NT2/D1 (cell line): ENCODE results near the gene CDK5RAP2.

Experiments used
- SUZ12 ChIP-seq: IDR thresholded peaks from 2 replicates; pipeline ENCODE4 v1.6.1; 2011; ENCODE audit not compliant: insufficient read length, insufficient read depth; ENCODE audit errors: extremely low read depth
- YY1 ChIP-seq: IDR thresholded peaks from 2 replicates; pipeline ENCODE4 v1.6.1; 2011; ENCODE audit not compliant: insufficient read length, insufficient read depth
- ZNF274 ChIP-seq: IDR thresholded peaks from 2 replicates; pipeline ENCODE4 v1.6.1; 2011; ENCODE audit warnings: mild to moderate bottlenecking, low read depth, low read length

DNA sequence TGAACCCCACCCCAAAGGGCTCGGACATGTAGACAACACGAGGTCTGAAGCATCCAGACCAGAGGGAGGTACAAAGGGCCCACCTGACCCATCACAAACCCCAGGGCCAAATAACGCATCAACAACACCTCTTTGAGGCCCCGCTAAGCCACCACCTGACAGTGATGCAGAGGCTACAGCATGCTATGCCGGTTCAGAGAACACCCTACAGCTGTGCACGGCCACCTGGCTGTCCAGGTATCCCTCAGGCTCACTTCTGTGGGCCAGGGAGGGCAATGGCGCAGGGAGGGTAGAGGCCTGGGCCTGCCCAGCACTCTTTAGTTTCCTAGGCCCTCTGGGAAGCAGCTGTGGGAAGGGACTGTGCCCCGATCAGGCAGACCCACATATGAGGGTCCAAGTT lies 190.1 kb downstream of the CDK5RAP2 start:
- TF ChIP-seq SUZ12 (no peak), YY1 (no peak), ZNF274 (no peak)
